ENCODE measurements around the gene OLIG1.

Gene OLIG1

GRCh38 chr21:33033094-33033951 lies 36.6 kb upstream of the OLIG1 start:
- Mint-ChIP-seq H3K4me1 (no peaks in the 10 kb centered on the region), H3K9me3 (no peaks in the 10 kb centered on the region), H3K36me3 (ENCODE audit: low read depth) (no peaks in the 10 kb centered on the region), H3K27ac (no peak overlapping the region), H3K27me3 (ENCODE audit: low read depth, poor library complexity) (peaks cover 99% of the 10 kb centered on the region), H3K4me3 (no peak overlapping the region)
- no peak for DNase-seq
- TF ChIP-seq CTCF (IDR thresholded peaks at IDR 0.05), result no peak

GRCh38 chr21:33033961-33034413 lies 36.0 kb upstream of the OLIG1 start:
- no peaks in the 10 kb centered on the region for H3K36me3 Mint-ChIP-seq (ENCODE audit: low read depth)
- no peaks in the 10 kb centered on the region for H3K9me3 Mint-ChIP-seq
- H3K4me3 Mint-ChIP-seq, result no peak overlapping the region
- H3K27me3 Mint-ChIP-seq (ENCODE audit: low read depth, poor library complexity), result peaks cover 96% of the 10 kb centered on the region
- DNase-seq, result no peak
- H3K27ac Mint-ChIP-seq, result no peak overlapping the region
- TF ChIP-seq CTCF (IDR thresholded peaks at IDR 0.05), result no peak
- no peaks in the 10 kb centered on the region for H3K4me1 Mint-ChIP-seq

- H3K4me3 Mint-ChIP-seq, result no peak overlapping the region
- no peaks in the 10 kb centered on the region for H3K4me1 Mint-ChIP-seq
- peaks cover 91% of the 10 kb centered on the region for H3K27me3 Mint-ChIP-seq (ENCODE audit: low read depth, poor library complexity)
- no peak for DNase-seq
- H3K36me3 Mint-ChIP-seq (ENCODE audit: low read depth), result no peaks in the 10 kb centered on the region
- no peak overlapping the region for H3K27ac Mint-ChIP-seq
- no peak for TF ChIP-seq CTCF (IDR thresholded peaks at IDR 0.05)
- H3K9me3 Mint-ChIP-seq, result no peaks in the 10 kb centered on the region
Measured at GRCh38 chr21:33035147-33035546, 34.8 kb upstream of the OLIG1 start.

- H3K4me3 Mint-ChIP-seq, result no peak overlapping the region
- DNase-seq, result no peak
- no peaks in the 10 kb centered on the region for H3K9me3 Mint-ChIP-seq
- TF ChIP-seq CTCF (IDR thresholded peaks at IDR 0.05), result no peak
- H3K27me3 Mint-ChIP-seq (ENCODE audit: low read depth, poor library complexity), result peaks cover 91% of the 10 kb centered on the region
- no peaks in the 10 kb centered on the region for H3K4me1 Mint-ChIP-seq
- H3K36me3 Mint-ChIP-seq (ENCODE audit: low read depth), result no peaks in the 10 kb centered on the region
- H3K27ac Mint-ChIP-seq, result no peak overlapping the region
Measured at GRCh38 chr21:33036430-33037162, 33.3 kb upstream of the OLIG1 start.

GRCh38 chr21:33037501-33037900 lies 32.4 kb upstream of the OLIG1 start:
- DNase-seq, result no peak
- no peak overlapping the region for H3K4me3 Mint-ChIP-seq
- no peak for TF ChIP-seq CTCF (IDR thresholded peaks at IDR 0.05)
- no peaks in the 10 kb centered on the region for H3K9me3 Mint-ChIP-seq
- H3K4me1 Mint-ChIP-seq, result no peaks in the 10 kb centered on the region
- no peak overlapping the region for H3K27ac Mint-ChIP-seq
- peaks cover 91% of the 10 kb centered on the region for H3K27me3 Mint-ChIP-seq (ENCODE audit: low read depth, poor library complexity)
- no peaks in the 10 kb centered on the region for H3K36me3 Mint-ChIP-seq (ENCODE audit: low read depth)

Measured in nephron progenitor cell (in vitro differentiated cells).